Measurements from ENCODE around the gene BATF3. TPM values are rescaled to one million over a fixed set of nuclear protein-coding genes. Genes with fewer than 3 reads are reported as not detected.
"Not testable (repeated sequence)": the region's sequence is repeated elsewhere in the genome, so short reads cannot be mapped to it uniquely, and the experiment has no call there.

Gene BATF3
- total and polyA plus RNA-seq, 8 donors = 0.20 to 3.1 (median 0.95) TPM; not detected in 1

DNA sequence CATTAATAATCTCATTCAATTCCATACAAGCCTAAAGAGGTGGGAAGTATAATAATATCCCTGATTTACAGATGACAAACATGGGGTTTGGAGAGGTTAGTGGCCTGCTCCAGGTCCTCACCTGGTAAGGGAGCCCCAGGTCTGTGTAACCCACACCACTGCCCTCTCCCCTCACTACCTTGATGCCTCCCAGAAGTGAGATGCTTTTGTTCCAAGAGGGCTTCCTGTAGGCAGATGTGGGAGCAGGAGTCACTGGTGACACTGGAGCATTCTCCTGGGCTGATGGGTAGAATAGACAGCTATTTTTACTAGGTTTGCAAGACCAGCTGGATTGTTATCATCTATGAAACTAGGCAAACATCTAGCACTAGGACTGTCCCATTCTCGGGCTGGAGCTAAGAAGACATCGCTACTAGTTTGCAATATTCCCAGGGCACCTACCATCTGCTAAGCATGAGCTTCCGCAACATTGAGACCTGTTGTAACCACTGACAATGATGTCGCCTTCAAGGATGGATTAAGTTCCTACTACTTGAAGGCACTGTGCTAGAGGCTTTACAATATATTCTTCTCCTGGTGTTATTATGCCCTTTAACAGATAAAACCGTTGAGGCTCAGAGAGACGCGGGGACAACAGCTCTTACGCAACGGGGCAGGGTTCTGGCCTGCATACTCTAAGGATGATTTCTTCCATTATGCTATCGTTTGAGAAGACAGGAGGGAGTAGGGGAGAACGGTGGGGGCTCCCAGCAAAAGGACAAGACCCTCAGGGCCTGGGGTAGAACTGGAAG lies 35.0 kb downstream of the BATF3 start:
- TF ChIP-seq CTCF (IDR thresholded peaks at IDR 0.05) = no peak
- WGBS, 2 donors = 57 to 63% methylated on average over 11 of the region's 11 CpGs
- intact Hi-C loops (cut with DNase I) = loop anchor here in 1 of 3 donors (5.0 kb wide), 1 partner anchor 123 kb away; no protein-coding TSS in a partner anchor
- DNase-seq (no peak), FAIRE-seq (no peak), ATAC-seq (no peak)
- no peaks in the 10 kb centered on the region for H3K27me3 ChIP-seq
- peaks cover 0 to 4% (median 0%) of the 10 kb centered on the region in 3 donors for H3K4me1 ChIP-seq
- H3K9me3 ChIP-seq = no peaks in the 10 kb centered on the region
- H3K36me3 ChIP-seq = no peaks in the 10 kb centered on the region
- peak overlapping the region in 1 of 4 donors; percentile 55 for H3K4me3 ChIP-seq
- H3K27ac ChIP-seq = no peak overlapping the region

- 37 to 41% methylated on average over 7 of the region's 7 CpGs for WGBS, 2 donors
- DNase-seq; H3K4me3 ChIP-seq; ATAC-seq; H3K9me3 ChIP-seq; FAIRE-seq; H3K27me3 ChIP-seq; H3K4me1 ChIP-seq; H3K27ac ChIP-seq; H3K36me3 ChIP-seq; intact Hi-C loops (cut with DNase I): not testable (repeated sequence)
These were observed 41.4 kb downstream of the BATF3 start for GRCh38 chr1:212658250-212658649.

GRCh38 chr1:212656730-212657129 lies 42.9 kb downstream of the BATF3 start:
- no peaks in the 10 kb centered on the region for H3K9me3 ChIP-seq
- TF ChIP-seq CTCF (IDR thresholded peaks at IDR 0.05) = no peak
- 72 to 73% methylated on average over 5 of the region's 5 CpGs for WGBS, 2 donors
- intact Hi-C loops (cut with DNase I) = no loop called here
- no peaks in the 10 kb centered on the region for H3K4me1 ChIP-seq
- no peak overlapping the region for H3K27ac ChIP-seq
- no peak overlapping the region for H3K4me3 ChIP-seq
- no peak for DNase-seq
- H3K27me3 ChIP-seq = no peaks in the 10 kb centered on the region
- no peak for FAIRE-seq
- no peaks in the 10 kb centered on the region for H3K36me3 ChIP-seq
- ATAC-seq = no peak

DNA sequence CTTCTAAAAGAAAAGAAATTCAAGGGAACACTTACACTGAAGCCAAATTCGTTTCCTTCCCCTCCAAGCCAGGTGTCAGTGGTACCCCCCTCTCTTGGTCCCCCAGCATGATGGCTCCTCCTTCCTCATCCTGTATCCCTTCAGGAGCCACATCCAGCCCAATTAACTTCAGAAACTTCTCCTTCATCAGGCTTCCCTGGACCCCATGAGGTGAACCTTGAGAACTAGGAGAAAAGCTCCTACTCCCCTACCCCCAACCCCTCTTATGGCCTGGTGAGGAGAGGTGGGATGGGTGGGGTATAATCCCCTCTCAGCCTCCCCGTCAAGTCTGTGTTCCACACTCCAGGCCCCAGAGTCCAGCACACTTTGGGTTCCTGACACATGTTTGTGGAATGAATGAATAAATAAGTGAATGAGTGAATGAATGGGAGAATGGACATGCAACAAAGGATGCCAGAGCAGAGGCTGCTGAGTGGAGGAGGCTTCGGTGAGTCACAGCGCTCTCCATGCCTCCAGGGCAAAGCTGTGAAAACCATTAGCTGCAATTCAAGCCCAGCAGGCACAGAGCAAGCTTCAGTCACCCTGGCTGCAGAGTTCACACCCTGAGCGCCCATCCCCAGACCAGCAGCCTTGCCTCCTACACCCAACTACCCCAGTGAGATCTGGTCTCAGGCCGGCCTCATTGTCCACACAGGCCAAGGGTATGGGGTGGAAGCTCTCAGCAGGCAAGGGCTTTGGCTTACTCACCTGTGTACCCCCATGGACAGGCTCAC lies 43.8 kb downstream of the BATF3 start:
- Histone ChIP-seq H3K27ac (no peak overlapping the region), H3K9me3 (no peaks in the 10 kb centered on the region), H3K4me1 (no peaks in the 10 kb centered on the region), H3K4me3 (no peak overlapping the region), H3K27me3 (no peaks in the 10 kb centered on the region), H3K36me3 (no peaks in the 10 kb centered on the region)
- FAIRE-seq (no peak), DNase-seq (no peak), ATAC-seq (no peak)
- intact Hi-C loops (cut with DNase I) = no loop called here
- no peak for TF ChIP-seq CTCF (IDR thresholded peaks at IDR 0.05)
- WGBS, 2 donors = 68 to 81% methylated on average over 6 of the region's 6 CpGs

DNA sequence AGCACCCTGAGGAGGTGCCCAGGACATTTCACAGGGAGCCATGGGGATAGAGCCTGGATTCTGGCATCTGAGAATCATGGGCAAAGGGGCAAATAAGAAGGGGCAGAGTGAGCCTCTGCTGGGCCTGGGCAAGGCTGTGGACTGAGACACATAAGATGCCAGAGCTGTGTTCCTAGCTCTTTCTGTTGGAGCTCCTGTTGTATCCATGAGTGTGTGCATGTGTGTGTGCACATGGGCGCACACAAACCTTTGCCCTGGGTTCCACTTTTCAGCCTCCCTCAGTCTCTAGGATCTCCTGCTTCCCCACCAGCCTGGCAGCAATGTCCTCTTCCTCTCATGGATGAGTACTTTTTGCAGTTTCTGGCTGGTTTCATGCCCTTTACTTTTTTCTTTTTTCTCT lies 47.0 kb downstream of the BATF3 start:
- Histone ChIP-seq H3K27ac (no peak overlapping the region), H3K4me1 (no peaks in the 10 kb centered on the region), H3K27me3 (no peaks in the 10 kb centered on the region), H3K9me3 (no peaks in the 10 kb centered on the region), H3K36me3 (no peaks in the 10 kb centered on the region), H3K4me3 (no peak overlapping the region)
- no peak for TF ChIP-seq CTCF (IDR thresholded peaks at IDR 0.05)
- DNase-seq = no peak
- intact Hi-C loops (cut with DNase I) = no loop called here
- FAIRE-seq = no peak
- ATAC-seq = no peak
- 95 to 100% methylated on average over 1 of the region's 1 CpG for WGBS, 2 donors

Measured in pancreas (tissue), 10 donors.